ENCODE results near the gene SLC10A7. TPM values are rescaled to one million over a fixed set of nuclear protein-coding genes. Genes with fewer than 3 reads are reported as not detected.
A peak's percentile ranks its signal among the peaks of the same experiment; 100 is the strongest.

Gene SLC10A7
- total RNA-seq, 1 experiment from 2014 or later, result 37.1 TPM

GRCh38 chr4:146443525-146443924 lies 78.2 kb downstream of the SLC10A7 start:
- CTCF ChIA-PET, result no interaction called here

GRCh38 chr4:146442801-146443200 lies 78.9 kb downstream of the SLC10A7 start:
- Histone ChIP-seq H3K36me3 (ENCODE audit: insufficient read depth, low read length, poor library complexity, severe bottlenecking) (peaks cover 3% of the 10 kb centered on the region), H3K4me1 (ENCODE audit: insufficient read depth, low read length, poor library complexity, severe bottlenecking) (peaks cover 48% of the 10 kb centered on the region), H3K27me3 (replicated peaks; ENCODE audit: insufficient read depth, low read depth, low read length, poor library complexity) (no peaks in the 10 kb centered on the region), H3K9me3 (ENCODE audit: low read depth, low read length, poor library complexity, severe bottlenecking) (no peaks in the 10 kb centered on the region), H3K27ac (ENCODE audit: low read depth, low read length, poor library complexity, severe bottlenecking) (peak overlapping the region; percentile 53), H3K4me3 (ENCODE audit: low read depth, low read length, poor library complexity, severe bottlenecking) (peak overlapping the region; percentile 11)
- intact Hi-C loops (cut with micrococcal nuclease; ENCODE audit: unreplicated experiment), result no loop called here
- no TSS peak for BruUV-seq (replicated peaks)
- TF ChIP-seq, protein P1, sequence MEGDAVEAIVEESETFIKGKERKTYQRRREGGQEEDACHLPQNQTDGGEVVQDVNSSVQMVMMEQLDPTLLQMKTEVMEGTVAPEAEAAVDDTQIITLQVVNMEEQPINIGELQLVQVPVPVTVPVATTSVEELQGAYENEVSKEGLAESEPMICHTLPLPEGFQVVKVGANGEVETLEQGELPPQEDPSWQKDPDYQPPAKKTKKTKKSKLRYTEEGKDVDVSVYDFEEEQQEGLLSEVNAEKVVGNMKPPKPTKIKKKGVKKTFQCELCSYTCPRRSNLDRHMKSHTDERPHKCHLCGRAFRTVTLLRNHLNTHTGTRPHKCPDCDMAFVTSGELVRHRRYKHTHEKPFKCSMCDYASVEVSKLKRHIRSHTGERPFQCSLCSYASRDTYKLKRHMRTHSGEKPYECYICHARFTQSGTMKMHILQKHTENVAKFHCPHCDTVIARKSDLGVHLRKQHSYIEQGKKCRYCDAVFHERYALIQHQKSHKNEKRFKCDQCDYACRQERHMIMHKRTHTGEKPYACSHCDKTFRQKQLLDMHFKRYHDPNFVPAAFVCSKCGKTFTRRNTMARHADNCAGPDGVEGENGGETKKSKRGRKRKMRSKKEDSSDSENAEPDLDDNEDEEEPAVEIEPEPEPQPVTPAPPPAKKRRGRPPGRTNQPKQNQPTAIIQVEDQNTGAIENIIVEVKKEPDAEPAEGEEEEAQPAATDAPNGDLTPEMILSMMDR (conservative IDR thresholded peaks at IDR 0.05; ENCODE audit: low read depth, low read length), result no peak
- no peak for TF ChIP-seq EZH2 (IDR thresholded peaks at IDR 0.05; ENCODE audit: borderline replicate concordance, low read depth, low read length, poor library complexity, severe bottlenecking)
- peak; percentile 45 for DNase-seq (ENCODE audit: low spot score)
- CTCF ChIA-PET, result interaction anchor here (0.6 kb wide), 1 partner anchor 20 kb away, joined by 3 read pairs; no protein-coding TSS in a partner anchor
- POLR2A ChIA-PET (ENCODE audit: low non-redundant PET), result no interaction called here

More at GRCh38 chr4:146443525-146443924, 78.2 kb downstream of the SLC10A7 start:
- H3K36me3 ChIP-seq (ENCODE audit: insufficient read depth, low read length, poor library complexity, severe bottlenecking), result peaks cover 3% of the 10 kb centered on the region
- DNase-seq (ENCODE audit: low spot score), result no peak
- no peak for TF ChIP-seq EZH2 (IDR thresholded peaks at IDR 0.05; ENCODE audit: borderline replicate concordance, low read depth, low read length, poor library complexity, severe bottlenecking)
- no peaks in the 10 kb centered on the region for H3K27me3 ChIP-seq (replicated peaks; ENCODE audit: insufficient read depth, low read depth, low read length, poor library complexity)
- H3K9me3 ChIP-seq (ENCODE audit: low read depth, low read length, poor library complexity, severe bottlenecking), result no peaks in the 10 kb centered on the region
- peaks cover 41% of the 10 kb centered on the region for H3K4me1 ChIP-seq (ENCODE audit: insufficient read depth, low read length, poor library complexity, severe bottlenecking)
- no peak overlapping the region for H3K4me3 ChIP-seq (ENCODE audit: low read depth, low read length, poor library complexity, severe bottlenecking)
- BruUV-seq (replicated peaks), result no TSS peak
- peak overlapping the region; percentile 53 for H3K27ac ChIP-seq (ENCODE audit: low read depth, low read length, poor library complexity, severe bottlenecking)
- POLR2A ChIA-PET (ENCODE audit: low non-redundant PET), result no interaction called here
- intact Hi-C loops (cut with micrococcal nuclease; ENCODE audit: unreplicated experiment), result no loop called here

DNA sequence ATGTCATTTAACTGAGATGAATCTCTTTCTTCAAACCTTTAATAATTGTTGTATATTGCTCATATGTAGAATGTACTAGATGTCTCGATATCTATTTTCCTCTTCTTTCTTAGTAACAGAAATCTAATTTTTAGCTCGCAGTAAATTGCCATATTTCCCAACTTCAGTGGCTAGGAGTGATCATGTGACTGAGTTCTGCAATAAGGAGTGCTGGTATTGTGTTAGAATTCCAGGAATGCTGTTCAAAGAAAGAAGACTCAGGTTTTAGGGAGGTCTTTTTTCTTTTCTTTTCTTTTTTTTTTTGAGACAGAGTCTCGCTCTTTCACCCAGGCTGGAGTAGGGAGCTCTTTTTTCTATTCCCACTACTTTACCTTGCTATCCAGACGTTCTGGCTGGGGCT lies 81.7 kb downstream of the SLC10A7 start:
- intact Hi-C loops (cut with micrococcal nuclease; ENCODE audit: unreplicated experiment), result no loop called here
- H3K36me3 ChIP-seq (ENCODE audit: insufficient read depth, low read length, poor library complexity, severe bottlenecking), result peaks cover 3% of the 10 kb centered on the region
- TF ChIP-seq EZH2 (IDR thresholded peaks at IDR 0.05; ENCODE audit: borderline replicate concordance, low read depth, low read length, poor library complexity, severe bottlenecking), result no peak
- TF ChIP-seq, protein P1 (conservative IDR thresholded peaks at IDR 0.05; ENCODE audit: low read depth, low read length), result no peak
- no peak overlapping the region for H3K4me3 ChIP-seq (ENCODE audit: low read depth, low read length, poor library complexity, severe bottlenecking)
- DNase-seq (ENCODE audit: low spot score), result no peak
- H3K27ac ChIP-seq (ENCODE audit: low read depth, low read length, poor library complexity, severe bottlenecking), result no peak overlapping the region
- peaks cover 76% of the 10 kb centered on the region for H3K4me1 ChIP-seq (ENCODE audit: insufficient read depth, low read length, poor library complexity, severe bottlenecking)
- ChIA-PET CTCF (no interaction called here), POLR2A (ENCODE audit: low non-redundant PET) (no interaction called here)
- no TSS peak for BruUV-seq (replicated peaks)
- no peaks in the 10 kb centered on the region for H3K9me3 ChIP-seq (ENCODE audit: low read depth, low read length, poor library complexity, severe bottlenecking)
- no peaks in the 10 kb centered on the region for H3K27me3 ChIP-seq (replicated peaks; ENCODE audit: insufficient read depth, low read depth, low read length, poor library complexity)

DNA sequence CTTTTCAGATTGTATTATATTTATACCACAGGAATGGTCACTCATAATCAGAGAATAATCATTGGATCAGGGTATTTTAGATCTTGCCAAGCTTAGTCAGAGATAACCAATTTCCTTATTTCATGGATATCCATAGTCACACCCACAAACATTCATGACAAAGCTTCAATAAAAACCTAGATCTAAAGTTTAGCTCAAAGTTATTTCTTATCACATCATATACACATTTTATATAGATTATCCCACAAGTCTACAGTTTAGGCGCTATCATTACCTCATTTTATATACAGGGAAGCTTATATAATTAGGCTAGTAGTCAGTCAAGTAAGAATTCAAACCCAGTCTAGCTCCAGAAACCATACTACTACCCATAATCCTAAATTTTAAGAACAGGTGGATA lies 82.3 kb downstream of the SLC10A7 start:
- Histone ChIP-seq H3K27ac (ENCODE audit: low read depth, low read length, poor library complexity, severe bottlenecking) (no peak overlapping the region), H3K27me3 (replicated peaks; ENCODE audit: insufficient read depth, low read depth, low read length, poor library complexity) (no peaks in the 10 kb centered on the region), H3K4me1 (ENCODE audit: insufficient read depth, low read length, poor library complexity, severe bottlenecking) (peaks cover 79% of the 10 kb centered on the region), H3K4me3 (ENCODE audit: low read depth, low read length, poor library complexity, severe bottlenecking) (no peak overlapping the region), H3K36me3 (ENCODE audit: insufficient read depth, low read length, poor library complexity, severe bottlenecking) (peaks cover 3% of the 10 kb centered on the region), H3K9me3 (ENCODE audit: low read depth, low read length, poor library complexity, severe bottlenecking) (no peaks in the 10 kb centered on the region)
- ChIA-PET CTCF (no interaction called here), POLR2A (ENCODE audit: low non-redundant PET) (no interaction called here)
- TF ChIP-seq, protein P1 (conservative IDR thresholded peaks at IDR 0.05; ENCODE audit: low read depth, low read length), result no peak
- TF ChIP-seq EZH2 (IDR thresholded peaks at IDR 0.05; ENCODE audit: borderline replicate concordance, low read depth, low read length, poor library complexity, severe bottlenecking), result no peak
- intact Hi-C loops (cut with micrococcal nuclease; ENCODE audit: unreplicated experiment), result no loop called here
- no peak for DNase-seq (ENCODE audit: low spot score)
- no TSS peak for BruUV-seq (replicated peaks)
